HepG2 (cell line): ENCODE measurements around the gene AHRR. TPM values are rescaled to one million over a fixed set of nuclear protein-coding genes. Genes with fewer than 3 reads are reported as not detected.

Source experiments
- ATF1 ChIP-seq: IDR thresholded peaks from 2 replicates; pipeline ENCODE4 v1.6.1; 2016; ENCODE audit warnings: mild to moderate bottlenecking, control low read depth
- CCDC6 ChIP-seq: sonication (generic); formaldehyde crosslinking; IDR thresholded peaks from 2 replicates; pipeline ENCODE4 v1.8.1; 2022; ENCODE audit warnings: mild to moderate bottlenecking, missing genetic modification reagents, moderate library complexity
- GATAD2A ChIP-seq: IDR thresholded peaks from 2 replicates; pipeline ENCODE4 v1.6.1; 2016
- HBP1 ChIP-seq: IDR thresholded peaks from 2 replicates; pipeline ENCODE4 v1.6.1; 2016; ENCODE audit warnings: low read depth, control low read depth
- HIC2 ChIP-seq: sonication (generic); formaldehyde crosslinking; IDR thresholded peaks from 2 replicates; pipeline ENCODE4 v1.9.0; 2022; ENCODE audit warnings: low read depth, missing genetic modification reagents
- HIVEP1 ChIP-seq: sonication (generic); formaldehyde crosslinking; IDR thresholded peaks from 2 replicates; pipeline ENCODE4 v1.4.0; 2020; ENCODE audit warnings: mild to moderate bottlenecking, missing genetic modification reagents
- ISX ChIP-seq: sonication (generic); formaldehyde crosslinking; conservative IDR thresholded peaks from 2 replicates; pipeline ENCODE4 v1.5.0; 2020; ENCODE audit warnings: missing genetic modification reagents
- LCORL ChIP-seq, 2 experiments: fragments of 450-650 bp in 1 of 2; sonication (generic) in 1 of 2; formaldehyde crosslinking in 1 of 2; IDR thresholded peaks; 2 replicates each; pipeline versions ENCODE4 v1.5.0 to v1.6.1; 2017 to 2020; ENCODE audit warnings: antibody characterized with exemption in 1 of 2, missing genetic modification reagents in 1 of 2
- MTA1 ChIP-seq: sonication (generic); formaldehyde crosslinking; IDR thresholded peaks from 2 replicates; pipeline ENCODE4 v1.4.0; 2020; ENCODE audit warnings: missing genetic modification reagents, mild to moderate bottlenecking, borderline replicate concordance
- PPARG ChIP-seq: conservative IDR thresholded peaks from 2 replicates; pipeline ENCODE4 v1.6.1; 2016; ENCODE audit warnings: missing biosample characterization, missing genetic modification reagents
- THAP11 ChIP-seq: IDR thresholded peaks from 2 replicates; pipeline ENCODE4 v1.6.1; 2016; ENCODE audit warnings: missing biosample characterization, missing genetic modification reagents
- THYN1 ChIP-seq: sonication (generic); formaldehyde crosslinking; IDR thresholded peaks from 2 replicates; pipeline ENCODE4 v1.8.1; 2023; ENCODE audit warnings: low read depth, mild to moderate bottlenecking, moderate library complexity, missing genetic modification reagents, borderline replicate concordance
- ZBTB21 ChIP-seq: sonication (generic); formaldehyde crosslinking; IDR thresholded peaks from 2 replicates; pipeline ENCODE4 v1.4.0; 2020; ENCODE audit warnings: missing genetic modification reagents
- ZBTB4 ChIP-seq: sonication (generic); formaldehyde crosslinking; IDR thresholded peaks from 2 replicates; pipeline ENCODE4 v1.4.0; 2020; ENCODE audit warnings: missing genetic modification reagents, mild to moderate bottlenecking, borderline replicate concordance
- ZNF17 ChIP-seq: sonication (generic); formaldehyde crosslinking; IDR thresholded peaks from 2 replicates; pipeline ENCODE4 v1.5.0; 2020; ENCODE audit warnings: mild to moderate bottlenecking, missing genetic modification reagents
- ZNF343 ChIP-seq: sonication (generic); formaldehyde crosslinking; IDR thresholded peaks from 2 replicates; pipeline ENCODE4 v1.4.0; 2020; ENCODE audit warnings: mild to moderate bottlenecking, missing genetic modification reagents
- ZNF430 ChIP-seq: sonication (generic); formaldehyde crosslinking; IDR thresholded peaks from 2 replicates; pipeline ENCODE4 v1.9.0; 2021; ENCODE audit warnings: mild to moderate bottlenecking, missing genetic modification reagents
- ZNF451 ChIP-seq: sonication (generic); formaldehyde crosslinking; IDR thresholded peaks from 2 replicates; pipeline ENCODE4 v1.5.0; 2020; ENCODE audit warnings: mild to moderate bottlenecking, missing genetic modification reagents
- ZNF484 ChIP-seq: sonication (generic); formaldehyde crosslinking; IDR thresholded peaks from 2 replicates; pipeline ENCODE4 v1.5.1; 2020; ENCODE audit warnings: mild to moderate bottlenecking, low read depth, missing genetic modification reagents, borderline replicate concordance
- ZNF558 ChIP-seq: sonication (generic); formaldehyde crosslinking; IDR thresholded peaks from 2 replicates; pipeline ENCODE4 v1.9.0; 2022; ENCODE audit warnings: mild to moderate bottlenecking, missing genetic modification reagents, borderline replicate concordance
- ZNF570 ChIP-seq: sonication (generic); formaldehyde crosslinking; IDR thresholded peaks from 2 replicates; pipeline ENCODE4 v1.4.0; 2020; ENCODE audit warnings: mild to moderate bottlenecking, missing genetic modification reagents, borderline replicate concordance
- ZNF776 ChIP-seq: sonication (generic); formaldehyde crosslinking; IDR thresholded peaks from 2 replicates; pipeline ENCODE4 v1.4.0; 2020; ENCODE audit warnings: mild to moderate bottlenecking, missing genetic modification reagents
- ZZZ3 ChIP-seq: sonication (generic); formaldehyde crosslinking; IDR thresholded peaks from 2 replicates; pipeline ENCODE4 v1.4.0; 2020; ENCODE audit warnings: missing genetic modification reagents, mild to moderate bottlenecking, borderline replicate concordance
- polyA plus RNA-seq, 8 experiments: library from polyadenylated mRNA; depleted of rRNA in 3 of 8; stranded (reverse) in 7 of 8; unstranded in 1 of 8; fragments of >200 nt; fragmentation: Illumina TruSeq in 4 of 8; extraction: Trizol in 4 of 8; gene quantifications; 2 replicates each; pipeline versions ENCODE4 v1.2.1 to v1.2.3, GENCODE V29; 2011 to 2016; ENCODE audit warnings: low read depth in 4 of 8, missing spikeins in 1 of 8, mixed read lengths in 1 of 8; ENCODE audit not compliant: insufficient read depth in 1 of 8
- total RNA-seq, 5 experiments: library from RNA; depleted of rRNA; stranded (reverse); fragments of >200 nt; fragmentation: Illumina TruSeq; extraction: Trizol; gene quantifications; 2 replicates each; pipeline ENCODE4 v1.2.3, GENCODE V29; 2016; ENCODE audit warnings: low read depth in 1 of 5

Gene AHRR
- total and polyA plus RNA-seq, 2 of the 13 experiments (the other 11 are each of a cell fraction or from before 2014, with no cell fraction given), result 0.28 to 0.35 TPM

- TF ChIP-seq ZNF558 (CRISPR knock-in tag) (peak; percentile 91; the same call in 1 of the 2 replicates), ATF1 (no peak), ZBTB4 (CRISPR knock-in tag) (no peak; the same call in 1 of the 2 replicates), PPARG (CRISPR knock-in tag) (0 out of 2 replicates have a peak, but pooled peaks have one; percentile 36), ISX (CRISPR knock-in tag) (peak; percentile 93; the same call in 1 of the 2 replicates), ZNF343 (CRISPR knock-in tag) (peak; percentile 87; the same call in 1 of the 2 replicates), HIVEP1 (CRISPR knock-in tag) (no peak; the same call in 1 of the 2 replicates), ZBTB21 (CRISPR knock-in tag) (no peak), HIC2 (CRISPR knock-in tag) (no peak; the same call in 1 of the 2 replicates), MTA1 (CRISPR knock-in tag) (no peak; the same call in 1 of the 2 replicates), ZNF776 (peak; percentile 97), LCORL (IDR thresholded peaks at IDR 0.05) (no peak), LCORL (CRISPR knock-in tag; IDR thresholded peaks at IDR 0.05) (no peak), CCDC6 (CRISPR knock-in tag) (peak; percentile 98), ZNF430 (peak; percentile 87), ZNF484 (CRISPR knock-in tag) (no peak), ZNF17 (no peak), HBP1 (peak; percentile 39; the same call in 1 of the 2 replicates), THYN1 (CRISPR knock-in tag) (no peak), ZNF570 (CRISPR knock-in tag) (0 out of 2 replicates have a peak, but pooled peaks have one; percentile 35), GATAD2A (CRISPR knock-in tag) (no peak), ZZZ3 (no peak), ZNF451 (CRISPR knock-in tag) (peak; percentile 97), THAP11 (CRISPR knock-in tag) (peak; percentile 74; the same call in 1 of the 2 replicates)
Measured at GRCh38 chr5:472656-473550, 151.4 kb downstream of the AHRR start (continued).
